Breast epithelium (tissue), 4 donors: ENCODE data around the gene ARL9. TPM values are rescaled to one million over a fixed set of nuclear protein-coding genes. Genes with fewer than 3 reads are reported as not detected.

ENCODE experiments used
- DNase-seq, 2 donors: peaks; one replicate each; pipeline ENCODE4 v3.0.0-alpha.2; 2019; ENCODE audit warnings: low spot score in 2 of 2
- H3K27ac ChIP-seq, 2 donors: fragments of 200-600 bp; sonication (generic) in 1 of 2; one replicate each; pipeline ENCODE4 v1.5.1; 2016 to 2019; ENCODE audit warnings: mild to moderate bottlenecking in 1 of 2
- H3K27me3 ChIP-seq, 2 donors: fragments of 200-600 bp; sonication (generic) in 1 of 2; one replicate each; pipeline versions ENCODE4 v1.5.1 to v1.6.0; 2017 to 2019; ENCODE audit warnings: control low read depth in 1 of 2, mild to moderate bottlenecking in 1 of 2
- H3K36me3 ChIP-seq: fragments of 200-600 bp; one replicate; pipeline ENCODE4 v1.5.1; 2019
- H3K4me1 ChIP-seq, 2 donors: fragments of 200-600 bp; sonication (generic); one replicate each; pipeline ENCODE4 v1.5.1; 2016 to 2019; ENCODE audit warnings: control low read depth in 1 of 2
- H3K4me3 ChIP-seq, 3 donors: fragments of 200-600 bp; sonication (generic); 1 replicate in 2 of 3; 2 replicates in 1 of 3; pipeline ENCODE4 v1.5.1; 2016 to 2019; ENCODE audit warnings: mild to moderate bottlenecking in 3 of 3, moderate library complexity in 2 of 3
- H3K9me3 ChIP-seq, 2 donors: fragments of 200-600 bp; sonication (generic) in 1 of 2; one replicate each; pipeline ENCODE4 v1.5.1; 2016 to 2019; ENCODE audit warnings: control low read depth in 1 of 2
- POLR2A ChIP-seq: fragments of 450-650 bp; IDR thresholded peaks from one replicate; pipeline ENCODE4 v1.6.1; 2016; ENCODE audit warnings: antibody characterized with exemption, mild to moderate bottlenecking, moderate library complexity
- POLR2AphosphoS5 ChIP-seq, 3 donors: sonication (generic); formaldehyde crosslinking; IDR thresholded peaks; one replicate each; pipeline ENCODE4 v1.6.1; 2017; ENCODE audit warnings: antibody characterized with exemption in 3 of 3
- intact Hi-C: fragments of 100-400 bp; cut with DNase I; formaldehyde crosslinking; loops from one replicate; pipeline ENCODE4 v1.15.1; 2023; ENCODE audit warnings: low total_unique reads
- total RNA-seq, 3 donors: library from RNA; depleted of rRNA; stranded (reverse); fragments of >200 nt; gene quantifications; one replicate each; pipeline ENCODE4 v1.1.0, GENCODE V29; 2016
- TF ChIP-seq, protein P1 (sequence below), 3 donors: fragments of 450-650 bp; IDR thresholded peaks; one replicate each; pipeline ENCODE4 v1.5.1; 2016 to 2017; ENCODE audit warnings: antibody characterized with exemption in 3 of 3, mild to moderate bottlenecking in 3 of 3, moderate library complexity in 3 of 3

Gene ARL9
- total RNA-seq, 3 donors from 2014 or later, result not detected

- intact Hi-C loops, result no loop called here
- DNase-seq, result no peak
- Histone ChIP-seq H3K9me3 (no peaks in the 10 kb centered on the region), H3K27me3 (no peaks in the 10 kb centered on the region), H3K36me3 (no peaks in the 10 kb centered on the region), H3K27ac (no peak overlapping the region), H3K4me1 (no peaks in the 10 kb centered on the region), H3K4me3 (no peak overlapping the region)
- TF ChIP-seq, protein P1, sequence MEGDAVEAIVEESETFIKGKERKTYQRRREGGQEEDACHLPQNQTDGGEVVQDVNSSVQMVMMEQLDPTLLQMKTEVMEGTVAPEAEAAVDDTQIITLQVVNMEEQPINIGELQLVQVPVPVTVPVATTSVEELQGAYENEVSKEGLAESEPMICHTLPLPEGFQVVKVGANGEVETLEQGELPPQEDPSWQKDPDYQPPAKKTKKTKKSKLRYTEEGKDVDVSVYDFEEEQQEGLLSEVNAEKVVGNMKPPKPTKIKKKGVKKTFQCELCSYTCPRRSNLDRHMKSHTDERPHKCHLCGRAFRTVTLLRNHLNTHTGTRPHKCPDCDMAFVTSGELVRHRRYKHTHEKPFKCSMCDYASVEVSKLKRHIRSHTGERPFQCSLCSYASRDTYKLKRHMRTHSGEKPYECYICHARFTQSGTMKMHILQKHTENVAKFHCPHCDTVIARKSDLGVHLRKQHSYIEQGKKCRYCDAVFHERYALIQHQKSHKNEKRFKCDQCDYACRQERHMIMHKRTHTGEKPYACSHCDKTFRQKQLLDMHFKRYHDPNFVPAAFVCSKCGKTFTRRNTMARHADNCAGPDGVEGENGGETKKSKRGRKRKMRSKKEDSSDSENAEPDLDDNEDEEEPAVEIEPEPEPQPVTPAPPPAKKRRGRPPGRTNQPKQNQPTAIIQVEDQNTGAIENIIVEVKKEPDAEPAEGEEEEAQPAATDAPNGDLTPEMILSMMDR (IDR thresholded peaks at IDR 0.05), result no peak
Measured at GRCh38 chr4:56511098-56511497, 5.5 kb downstream of the ARL9 start.

DNA sequence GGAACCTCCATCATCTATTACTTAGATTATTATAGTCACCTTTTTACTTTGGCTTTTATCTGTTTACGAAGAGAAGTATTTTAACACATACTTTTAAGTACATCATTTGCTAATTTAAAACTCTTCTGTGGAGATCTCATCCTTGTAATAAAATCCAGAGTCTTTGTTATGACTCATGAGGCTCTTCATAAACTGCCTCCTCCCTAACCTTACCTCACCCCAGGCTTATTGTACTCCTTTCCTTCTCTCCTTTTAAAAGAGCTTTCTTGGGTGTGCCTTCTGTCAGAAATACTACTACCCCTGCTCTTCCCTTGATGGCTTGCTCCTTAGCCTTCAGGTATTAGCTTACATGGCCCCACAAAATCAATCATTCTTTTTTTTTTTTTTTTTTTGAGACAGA, 6.6 kb downstream of the ARL9 start:
- no peak for DNase-seq
- H3K27ac ChIP-seq, result no peak overlapping the region
- TF ChIP-seq POLR2AphosphoS5 (IDR thresholded peaks at IDR 0.05), result no peak
- TF ChIP-seq, protein P1 (IDR thresholded peaks at IDR 0.05), result no peak
- TF ChIP-seq POLR2A, result no peak

GRCh38 chr4:56513517-56513916, 7.9 kb downstream of the ARL9 start:
- no peak for DNase-seq
- no peak for TF ChIP-seq POLR2A
- H3K4me3 ChIP-seq, result no peak overlapping the region
- no peaks in the 10 kb centered on the region for H3K9me3 ChIP-seq
- no peaks in the 10 kb centered on the region for H3K36me3 ChIP-seq
- no peaks in the 10 kb centered on the region for H3K27me3 ChIP-seq
- intact Hi-C loops, result no loop called here
- no peak overlapping the region for H3K27ac ChIP-seq
- H3K4me1 ChIP-seq, result no peaks in the 10 kb centered on the region

More for the DNA sequence above, 6.6 kb downstream of the ARL9 start:
- Histone ChIP-seq H3K36me3 (no peaks in the 10 kb centered on the region), H3K4me1 (no peaks in the 10 kb centered on the region), H3K27me3 (no peaks in the 10 kb centered on the region), H3K4me3 (no peak overlapping the region), H3K9me3 (no peaks in the 10 kb centered on the region)
- intact Hi-C loops, result no loop called here

- H3K4me3 ChIP-seq, result peak overlapping the region; percentile 42 to 69 (median 63)
- DNase-seq, result peak; percentile 71 to 75
- no peaks in the 10 kb centered on the region for H3K36me3 ChIP-seq
- no peaks in the 10 kb centered on the region for H3K9me3 ChIP-seq
- no peaks in the 10 kb centered on the region for H3K27me3 ChIP-seq
- intact Hi-C loops, result no loop called here
- H3K4me1 ChIP-seq, result no peaks in the 10 kb centered on the region
- TF ChIP-seq, protein P1 (IDR thresholded peaks at IDR 0.05), result no peak
- TF ChIP-seq POLR2A, result no peak
- no peak for TF ChIP-seq POLR2AphosphoS5 (IDR thresholded peaks at IDR 0.05)
- H3K27ac ChIP-seq, result no peak overlapping the region
Measured at GRCh38 chr4:56530269-56531148, 24.9 kb downstream of the ARL9 start.

GRCh38 chr4:56531149-56531770, 25.7 kb downstream of the ARL9 start:
- Histone ChIP-seq H3K4me3 (peak overlapping the region; percentile 42 to 69 (median 63)), H3K9me3 (no peaks in the 10 kb centered on the region), H3K27me3 (no peaks in the 10 kb centered on the region), H3K27ac (no peak overlapping the region), H3K36me3 (no peaks in the 10 kb centered on the region), H3K4me1 (no peaks in the 10 kb centered on the region)
- TF ChIP-seq, protein P1 (IDR thresholded peaks at IDR 0.05), result no peak
- TF ChIP-seq POLR2A, result no peak
- TF ChIP-seq POLR2AphosphoS5 (IDR thresholded peaks at IDR 0.05), result no peak
- DNase-seq, result no peak
- intact Hi-C loops, result no loop called here
